HG03135 (cell line): Measurements from ENCODE around the gene UCKL1.
"Not testable (repeated sequence)": the region's sequence is repeated elsewhere in the genome, so short reads cannot be mapped to it uniquely, and the experiment has no call there.

Experiments
- ATAC-seq: cut with Tn5 transposase; IDR thresholded peaks from one replicate; pipeline ENCODE4 v1.9.1; 2021; ENCODE audit warnings: mild to moderate bottlenecking, moderate library complexity; ENCODE audit not compliant: unreplicated experiment

The UCKL1 gene

GRCh38 chr20:63972312-63973159, 16.3 kb upstream of the UCKL1 start:
- ATAC-seq, result no peak

- not testable (repeated sequence) for ATAC-seq
Observed at GRCh38 chr20:63971960-63972311, 15.7 kb upstream of the UCKL1 start.

- ATAC-seq, result no peak
Observed at GRCh38 chr20:63970714-63971431, 14.7 kb upstream of the UCKL1 start.

- ATAC-seq, result no peak
Observed at GRCh38 chr20:63969838-63970713, 13.9 kb upstream of the UCKL1 start, which contains the start of gene ZNF512B. Gene ZNF512B (minus strand): TSS chr20:63969930. CDS start chr20:63967950, 1,980 bp downstream.

- no peak for ATAC-seq
Observed at GRCh38 chr20:63968928-63969760, 12.9 kb upstream of the UCKL1 start.

GRCh38 chr20:63968136-63968927, 12.1 kb upstream of the UCKL1 start:
- no peak for ATAC-seq

GRCh38 chr20:63967330-63968135, 11.3 kb upstream of the UCKL1 start:
- ATAC-seq, result no peak

GRCh38 chr20:63966944-63967322, 10.7 kb upstream of the UCKL1 start:
- no peak for ATAC-seq

- no peak for ATAC-seq
Observed at GRCh38 chr20:63966172-63966943, 10.1 kb upstream of the UCKL1 start.

GRCh38 chr20:63964412-63964811, 8.2 kb upstream of the UCKL1 start:
- no peak for ATAC-seq

- no peak for ATAC-seq
Observed at GRCh38 chr20:63963784-63964301, 7.6 kb upstream of the UCKL1 start.

- no peak for ATAC-seq
Observed at GRCh38 chr20:63963348-63963741, 7.1 kb upstream of the UCKL1 start.

GRCh38 chr20:63962426-63963347, 6.5 kb upstream of the UCKL1 start:
- ATAC-seq, result no peak

- no peak for ATAC-seq
Observed at GRCh38 chr20:63961664-63962425, 5.6 kb upstream of the UCKL1 start.

- ATAC-seq, result not testable (repeated sequence)
Observed at GRCh38 chr20:63960654-63961621, 4.7 kb upstream of the UCKL1 start.
